Measurements from ENCODE around the gene BARD1. TPM values are rescaled to one million over a fixed set of nuclear protein-coding genes. Genes with fewer than 3 reads are reported as not detected.
"Not testable (repeated sequence)": the region's sequence is repeated elsewhere in the genome, so short reads cannot be mapped to it uniquely, and the experiment has no call there.

The BARD1 gene
- total RNA-seq, 1 experiment from 2014 or later = 29.7 TPM

DNA sequence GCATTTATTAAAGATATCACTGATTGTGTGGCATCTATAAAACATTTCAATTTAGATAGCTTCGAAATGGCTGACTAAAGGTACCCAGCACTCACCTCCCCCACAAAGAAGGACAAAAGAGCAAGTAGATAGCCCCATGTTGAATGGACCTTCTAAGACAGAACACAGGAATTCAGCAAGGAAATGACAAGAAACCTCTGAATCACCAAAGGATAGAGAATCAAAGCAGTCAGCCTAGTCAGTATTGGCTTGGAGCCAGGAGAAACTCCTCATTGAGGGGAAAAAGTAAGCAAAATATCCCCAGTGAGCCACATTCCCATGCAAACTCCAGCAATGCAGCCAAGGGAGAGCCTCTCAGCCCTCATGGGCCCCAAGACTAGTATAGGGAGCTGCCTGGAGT lies 113.7 kb downstream of the BARD1 start:
- H3K4me3 ChIP-seq (ENCODE audit: low read depth, low read length, poor library complexity, severe bottlenecking) = no peak overlapping the region
- POLR2A ChIA-PET (ENCODE audit: low non-redundant PET) = no interaction called here
- H3K27me3 ChIP-seq (replicated peaks; ENCODE audit: insufficient read depth, low read depth, low read length, poor library complexity) = no peaks in the 10 kb centered on the region
- no peaks in the 10 kb centered on the region for H3K9me3 ChIP-seq (ENCODE audit: low read depth, low read length, poor library complexity, severe bottlenecking)
- CTCF ChIA-PET = no interaction called here
- intact Hi-C loops (cut with micrococcal nuclease; ENCODE audit: unreplicated experiment) = no loop called here
- H3K4me1 ChIP-seq (ENCODE audit: insufficient read depth, low read length, poor library complexity, severe bottlenecking) = no peaks in the 10 kb centered on the region
- no peaks in the 10 kb centered on the region for H3K36me3 ChIP-seq (ENCODE audit: insufficient read depth, low read length, poor library complexity, severe bottlenecking)
- DNase-seq (ENCODE audit: low spot score) = no peak
- no peak for TF ChIP-seq EZH2 (IDR thresholded peaks at IDR 0.05; ENCODE audit: borderline replicate concordance, low read depth, low read length, poor library complexity, severe bottlenecking)
- TF ChIP-seq, protein P1, sequence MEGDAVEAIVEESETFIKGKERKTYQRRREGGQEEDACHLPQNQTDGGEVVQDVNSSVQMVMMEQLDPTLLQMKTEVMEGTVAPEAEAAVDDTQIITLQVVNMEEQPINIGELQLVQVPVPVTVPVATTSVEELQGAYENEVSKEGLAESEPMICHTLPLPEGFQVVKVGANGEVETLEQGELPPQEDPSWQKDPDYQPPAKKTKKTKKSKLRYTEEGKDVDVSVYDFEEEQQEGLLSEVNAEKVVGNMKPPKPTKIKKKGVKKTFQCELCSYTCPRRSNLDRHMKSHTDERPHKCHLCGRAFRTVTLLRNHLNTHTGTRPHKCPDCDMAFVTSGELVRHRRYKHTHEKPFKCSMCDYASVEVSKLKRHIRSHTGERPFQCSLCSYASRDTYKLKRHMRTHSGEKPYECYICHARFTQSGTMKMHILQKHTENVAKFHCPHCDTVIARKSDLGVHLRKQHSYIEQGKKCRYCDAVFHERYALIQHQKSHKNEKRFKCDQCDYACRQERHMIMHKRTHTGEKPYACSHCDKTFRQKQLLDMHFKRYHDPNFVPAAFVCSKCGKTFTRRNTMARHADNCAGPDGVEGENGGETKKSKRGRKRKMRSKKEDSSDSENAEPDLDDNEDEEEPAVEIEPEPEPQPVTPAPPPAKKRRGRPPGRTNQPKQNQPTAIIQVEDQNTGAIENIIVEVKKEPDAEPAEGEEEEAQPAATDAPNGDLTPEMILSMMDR (conservative IDR thresholded peaks at IDR 0.05; ENCODE audit: low read depth, low read length) = no peak
- BruUV-seq (replicated peaks) = no TSS peak
- H3K27ac ChIP-seq (ENCODE audit: low read depth, low read length, poor library complexity, severe bottlenecking) = no peak overlapping the region

DNA sequence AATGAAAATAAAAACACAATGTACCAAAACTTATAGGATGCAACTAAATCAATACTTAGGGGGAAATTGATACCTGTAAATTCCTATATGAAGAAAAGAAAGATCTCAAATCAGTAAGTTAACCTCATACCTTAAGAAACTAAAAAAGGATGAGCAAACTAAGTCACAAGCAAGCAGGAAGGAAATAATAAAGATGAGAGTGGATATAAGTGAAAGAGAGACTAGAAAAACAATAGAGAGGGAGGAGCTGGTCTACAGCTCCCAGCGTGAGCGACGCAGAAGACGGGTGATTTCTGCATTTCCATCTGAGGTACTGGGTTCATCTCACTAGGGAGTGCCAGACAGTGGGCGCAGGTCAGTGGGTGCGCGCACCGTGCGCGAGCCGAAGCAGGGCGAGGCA lies 125.9 kb downstream of the BARD1 start:
- H3K27ac ChIP-seq (ENCODE audit: low read depth, low read length, poor library complexity, severe bottlenecking); DNase-seq (ENCODE audit: low spot score); H3K4me1 ChIP-seq (ENCODE audit: insufficient read depth, low read length, poor library complexity, severe bottlenecking); H3K27me3 ChIP-seq (replicated peaks; ENCODE audit: insufficient read depth, low read depth, low read length, poor library complexity); intact Hi-C loops (cut with micrococcal nuclease; ENCODE audit: unreplicated experiment); POLR2A ChIA-PET (ENCODE audit: low non-redundant PET); H3K36me3 ChIP-seq (ENCODE audit: insufficient read depth, low read length, poor library complexity, severe bottlenecking); CTCF ChIA-PET; BruUV-seq (replicated peaks); H3K9me3 ChIP-seq (ENCODE audit: low read depth, low read length, poor library complexity, severe bottlenecking): not testable (repeated sequence)
- peak overlapping the region; percentile 29 for H3K4me3 ChIP-seq (ENCODE audit: low read depth, low read length, poor library complexity, severe bottlenecking)

- H3K4me3 ChIP-seq (ENCODE audit: low read depth, low read length, poor library complexity, severe bottlenecking) = no peak overlapping the region
- ChIA-PET POLR2A (ENCODE audit: low non-redundant PET) (no interaction called here), CTCF (no interaction called here)
- H3K27ac ChIP-seq (ENCODE audit: low read depth, low read length, poor library complexity, severe bottlenecking) = no peak overlapping the region
- BruUV-seq (replicated peaks) = no TSS peak
- no peak for DNase-seq (ENCODE audit: low spot score)
- no peaks in the 10 kb centered on the region for H3K4me1 ChIP-seq (ENCODE audit: insufficient read depth, low read length, poor library complexity, severe bottlenecking)
- H3K27me3 ChIP-seq (replicated peaks; ENCODE audit: insufficient read depth, low read depth, low read length, poor library complexity) = no peaks in the 10 kb centered on the region
- no peaks in the 10 kb centered on the region for H3K9me3 ChIP-seq (ENCODE audit: low read depth, low read length, poor library complexity, severe bottlenecking)
- TF ChIP-seq, protein P1 (conservative IDR thresholded peaks at IDR 0.05; ENCODE audit: low read depth, low read length) = no peak
- TF ChIP-seq EZH2 (IDR thresholded peaks at IDR 0.05; ENCODE audit: borderline replicate concordance, low read depth, low read length, poor library complexity, severe bottlenecking) = no peak
- intact Hi-C loops (cut with micrococcal nuclease; ENCODE audit: unreplicated experiment) = no loop called here
- no peaks in the 10 kb centered on the region for H3K36me3 ChIP-seq (ENCODE audit: insufficient read depth, low read length, poor library complexity, severe bottlenecking)
These were observed 129.7 kb downstream of the BARD1 start for GRCh38 chr2:214679736-214680135.

GRCh38 chr2:214676421-214677089 lies 132.9 kb downstream of the BARD1 start:
- H3K27ac ChIP-seq (ENCODE audit: low read depth, low read length, poor library complexity, severe bottlenecking) = no peak overlapping the region
- intact Hi-C loops (cut with micrococcal nuclease; ENCODE audit: unreplicated experiment) = no loop called here
- ChIA-PET CTCF (no interaction called here), POLR2A (ENCODE audit: low non-redundant PET) (no interaction called here)
- H3K4me3 ChIP-seq (ENCODE audit: low read depth, low read length, poor library complexity, severe bottlenecking) = no peak overlapping the region
- H3K36me3 ChIP-seq (ENCODE audit: insufficient read depth, low read length, poor library complexity, severe bottlenecking) = no peaks in the 10 kb centered on the region
- no peaks in the 10 kb centered on the region for H3K9me3 ChIP-seq (ENCODE audit: low read depth, low read length, poor library complexity, severe bottlenecking)
- H3K4me1 ChIP-seq (ENCODE audit: insufficient read depth, low read length, poor library complexity, severe bottlenecking) = no peaks in the 10 kb centered on the region
- no peak for DNase-seq (ENCODE audit: low spot score)
- no peaks in the 10 kb centered on the region for H3K27me3 ChIP-seq (replicated peaks; ENCODE audit: insufficient read depth, low read depth, low read length, poor library complexity)
- BruUV-seq (replicated peaks) = no TSS peak
- TF ChIP-seq, protein P1 (conservative IDR thresholded peaks at IDR 0.05; ENCODE audit: low read depth, low read length) = no peak
- no peak for TF ChIP-seq EZH2 (IDR thresholded peaks at IDR 0.05; ENCODE audit: borderline replicate concordance, low read depth, low read length, poor library complexity, severe bottlenecking)
